OCI-LY1 (cell line): Measurements from ENCODE around the gene PSMG1.

Experiments used
- H2AFZ ChIP-seq: fragments of 200-600 bp; sonication (generic), shearing (Covaris generic); 2 replicates; pipeline ENCODE4 v1.6.0; 2014; ENCODE audit warnings: antibody characterized with exemption, mild to moderate bottlenecking, low read length
- H3F3A ChIP-seq: fragments of 200-600 bp; sonication (generic), shearing (Covaris generic); 2 replicates; pipeline ENCODE4 v1.6.0; 2014; ENCODE audit warnings: mild to moderate bottlenecking, antibody characterized with exemption, low read length, moderate library complexity; ENCODE audit not compliant: insufficient read depth
- H3K27ac ChIP-seq: fragments of 200-600 bp; sonication (generic); 2 replicates; pipeline ENCODE4 v1.5.1; 2014; ENCODE audit warnings: low read length, mixed run types, mild to moderate bottlenecking, low read depth; ENCODE audit not compliant: poor library complexity, severe bottlenecking
- H3K27me3 ChIP-seq: fragments of 200-600 bp; sonication (generic); 2 replicates; pipeline ENCODE4 v1.6.0; 2014; ENCODE audit warnings: antibody characterized with exemption, mild to moderate bottlenecking, low read length, moderate library complexity; ENCODE audit not compliant: insufficient read depth
- H3K36me3 ChIP-seq: fragments of 200-600 bp; sonication (generic); 2 replicates; pipeline ENCODE4 v1.6.1; 2014; ENCODE audit warnings: mild to moderate bottlenecking, antibody characterized with exemption, low read length, moderate library complexity, mixed read lengths; ENCODE audit not compliant: insufficient read depth
- H3K4me1 ChIP-seq: fragments of 200-600 bp; sonication (generic); 2 replicates; pipeline ENCODE4 v1.5.1; 2014; ENCODE audit warnings: mild to moderate bottlenecking, low read length, moderate library complexity; ENCODE audit not compliant: insufficient read depth, severe bottlenecking
- H3K4me2 ChIP-seq: fragments of 200-600 bp; sonication (generic), shearing (Covaris generic); 2 replicates; pipeline ENCODE4 v1.6.1; 2014; ENCODE audit warnings: low read length
- H3K4me3 ChIP-seq: fragments of 200-600 bp; sonication (generic); 2 replicates; pipeline ENCODE4 v1.5.1; 2014; ENCODE audit warnings: low read length, low read depth, mild to moderate bottlenecking, mixed read lengths; ENCODE audit not compliant: poor library complexity, severe bottlenecking
- H3K79me2 ChIP-seq: fragments of 200-600 bp; shearing (Covaris generic); 2 replicates; pipeline ENCODE4 v1.6.1; 2016; ENCODE audit warnings: mixed run types, low read length, mixed read lengths; ENCODE audit not compliant: insufficient read depth
- H3K9ac ChIP-seq: fragments of 200-600 bp; sonication (generic), shearing (Covaris generic); 2 replicates; pipeline ENCODE4 v1.6.1; 2014; ENCODE audit warnings: mild to moderate bottlenecking, low read length, mixed read lengths
- H3K9me2 ChIP-seq: fragments of 200-600 bp; sonication (generic), shearing (Covaris generic); 2 replicates; pipeline ENCODE4 v1.6.1; 2014; ENCODE audit warnings: low read depth, mild to moderate bottlenecking, low read length, mixed read lengths
- H3K9me3 ChIP-seq: fragments of 200-600 bp; shearing (Covaris generic); 2 replicates; pipeline ENCODE4 v1.6.1; 2014; ENCODE audit warnings: low read length, mixed read lengths
- H4K20me1 ChIP-seq: fragments of 200-600 bp; sonication (generic), shearing (Covaris generic); 2 replicates; pipeline ENCODE4 v1.6.0; 2016; ENCODE audit warnings: mild to moderate bottlenecking, low read length; ENCODE audit not compliant: insufficient read depth
- CTCF ChIP-seq: fragments of 200-600 bp; sonication (generic), shearing (Covaris generic); IDR thresholded peaks from 2 replicates; pipeline ENCODE4 v1.5.1; 2017; ENCODE audit warnings: mild to moderate bottlenecking, antibody characterized with exemption, low read length, moderate library complexity, mixed read lengths
- EZH2 ChIP-seq: fragments of 200-600 bp; sonication (generic), shearing (Covaris generic); IDR thresholded peaks from 2 replicates; pipeline ENCODE4 v1.8.0; 2017; ENCODE audit warnings: borderline replicate concordance, mixed run types, mild to moderate bottlenecking, antibody characterized with exemption, low read length, moderate library complexity, mixed read lengths

Gene PSMG1

GRCh38 chr21:39141502-39141901, 41.7 kb downstream of the PSMG1 start:
- H4K20me1 ChIP-seq, result no peaks in the 10 kb centered on the region
- no peaks in the 10 kb centered on the region; the same call in 1 of the 2 replicates for H3K36me3 ChIP-seq
- no peak overlapping the region for H3K9ac ChIP-seq
- H3K27ac ChIP-seq, result no peak overlapping the region
- no peaks in the 10 kb centered on the region for H3K9me2 ChIP-seq
- H3K4me1 ChIP-seq, result no peaks in the 10 kb centered on the region
- peaks cover 8% of the 10 kb centered on the region for H3K9me3 ChIP-seq
- no peak overlapping the region for H2AFZ ChIP-seq
- no peak for TF ChIP-seq CTCF
- TF ChIP-seq EZH2, result no peak
- no peaks in the 10 kb centered on the region for H3K79me2 ChIP-seq
- no peaks in the 10 kb centered on the region for H3F3A ChIP-seq
- no peak overlapping the region for H3K4me3 ChIP-seq
- no peak overlapping the region for H3K4me2 ChIP-seq
- H3K27me3 ChIP-seq, result no peaks in the 10 kb centered on the region

GRCh38 chr21:39137248-39138178, 45.7 kb downstream of the PSMG1 start:
- Histone ChIP-seq H3K4me3 (no peak overlapping the region), H3K4me1 (no peaks in the 10 kb centered on the region), H2AFZ (no peak overlapping the region), H3K36me3 (no peaks in the 10 kb centered on the region), H3K79me2 (no peaks in the 10 kb centered on the region), H3K27me3 (no peaks in the 10 kb centered on the region), H3K9me3 (no peaks in the 10 kb centered on the region), H3K9ac (no peak overlapping the region), H3K4me2 (no peak overlapping the region), H3F3A (no peaks in the 10 kb centered on the region), H3K27ac (no peak overlapping the region), H4K20me1 (no peaks in the 10 kb centered on the region), H3K9me2 (no peaks in the 10 kb centered on the region)
- TF ChIP-seq CTCF (no peak), EZH2 (no peak)

- Histone ChIP-seq H3K27ac (no peak overlapping the region), H3K9ac (no peak overlapping the region), H3K4me3 (no peak overlapping the region), H3K9me2 (no peaks in the 10 kb centered on the region), H3K36me3 (no peaks in the 10 kb centered on the region), H3K4me2 (no peak overlapping the region), H4K20me1 (no peaks in the 10 kb centered on the region), H2AFZ (no peak overlapping the region), H3K9me3 (no peaks in the 10 kb centered on the region), H3K27me3 (no peaks in the 10 kb centered on the region), H3K4me1 (no peaks in the 10 kb centered on the region), H3F3A (no peaks in the 10 kb centered on the region), H3K79me2 (no peaks in the 10 kb centered on the region)
- TF ChIP-seq CTCF, result no peak
- no peak for TF ChIP-seq EZH2
These were observed 46.5 kb downstream of the PSMG1 start for GRCh38 chr21:39136711-39137110.
